CD4-positive, alpha-beta T cell (primary cell): Measurements from ENCODE around the gene SYT13. TPM values are rescaled to one million over a fixed set of nuclear protein-coding genes. Genes with fewer than 3 reads are reported as not detected.

Experiments
- ATAC-seq: fragments of 200-7000 bp; cut with Tn5 transposase; one replicate; pipeline ENCODE4 v1.10.0; 2022; ENCODE audit warnings: mild to moderate bottlenecking; ENCODE audit not compliant: poor library complexity
- CTCF ChIA-PET: fragments of 350-600 bp; sonication (Branson Sonifier 250); formaldehyde crosslinking; loops from one replicate; lab custom pipeline; 2021; ENCODE audit warnings: antibody characterized with exemption, inconsistent platforms; lab: Charles Lee
- POLR2A ChIA-PET: fragments of 350-600 bp; sonication (Branson Sonifier 250); formaldehyde crosslinking; loops from one replicate; lab custom pipeline; 2021; ENCODE audit warnings: antibody characterized with exemption, inconsistent platforms; lab: Charles Lee
- DNase-seq, 14 experiments: peaks; one replicate each; pipeline ENCODE4 v3.0.0-alpha.2; 2013 to 2020; ENCODE audit warnings: mixed read lengths in 2 of 14
- H3K27ac ChIP-seq, 2 donors: one replicate each; pipeline versions ENCODE4 v1.5.1 to v1.7.0; 2013; ENCODE audit warnings: low read length in 2 of 2, low read depth in 1 of 2, mild to moderate bottlenecking in 1 of 2
- H3K27me3 ChIP-seq, 2 experiments: 1 replicate in 1 of 2; 2 replicates in 1 of 2; pipeline versions ENCODE4 v1.6.1 to v1.7.0; 2013; ENCODE audit warnings: low read length in 2 of 2, control low read depth in 1 of 2, mild to moderate bottlenecking in 1 of 2, moderate library complexity in 1 of 2; ENCODE audit not compliant: insufficient read depth in 2 of 2, control insufficient read depth in 1 of 2
- H3K36me3 ChIP-seq: one replicate; pipeline ENCODE4 v1.6.1; 2013; ENCODE audit warnings: low read length, control low read depth; ENCODE audit not compliant: insufficient read depth
- H3K4me1 ChIP-seq: one replicate; pipeline ENCODE4 v1.6.1; 2013; ENCODE audit warnings: low read length, control low read depth; ENCODE audit not compliant: insufficient read depth
- H3K4me3 ChIP-seq: one replicate; pipeline ENCODE4 v1.5.1; 2013; ENCODE audit warnings: mild to moderate bottlenecking, low read length, moderate library complexity
- H3K9me3 ChIP-seq, 2 experiments: 1 replicate in 1 of 2; 2 replicates in 1 of 2; pipeline versions ENCODE4 v1.6.1 to v1.7.0; 2013; ENCODE audit warnings: low read length in 2 of 2, mild to moderate bottlenecking in 2 of 2, control low read depth in 1 of 2, moderate library complexity in 1 of 2; ENCODE audit not compliant: control insufficient read depth in 1 of 2, insufficient read depth in 1 of 2
- H3K27ac Mint-ChIP-seq: one replicate; pipeline ENCODE4 v1.8.0; 2020; ENCODE audit warnings: mixed read lengths
- H3K27me3 Mint-ChIP-seq: one replicate; pipeline ENCODE4 v1.8.0; 2021; ENCODE audit warnings: mixed read lengths
- H3K36me3 Mint-ChIP-seq: one replicate; pipeline ENCODE4 v1.8.0; 2021; ENCODE audit warnings: low read depth, mixed read lengths
- H3K4me1 Mint-ChIP-seq: one replicate; pipeline ENCODE4 v1.8.0; 2021; ENCODE audit warnings: low read depth, mixed read lengths
- H3K4me3 Mint-ChIP-seq: one replicate; pipeline ENCODE4 v1.8.0; 2020; ENCODE audit warnings: mild to moderate bottlenecking, mixed read lengths
- H3K9me3 Mint-ChIP-seq: one replicate; pipeline ENCODE4 v1.8.0; 2020; ENCODE audit warnings: mixed read lengths
- intact Hi-C, 2 experiments: fragments of 100-400 bp; cut with DNase I in 1 of 2; cut with micrococcal nuclease in 1 of 2; formaldehyde crosslinking; loops; one replicate each; pipeline versions ENCODE4 v1.15.1 to v1.9.0; 2023 to 2025; cut with DNase I, micrococcal nuclease
- total RNA-seq, 174 experiments: library from RNA in 2 of 174; stranded (reverse) in 2 of 174; gene quantifications; one replicate each; pipeline ENCODE4 v1.2.3 and lab custom pipeline; 2021 to 2026
- TF ChIP-seq, protein P1 (sequence below): fragments of 200-600 bp; IDR thresholded peaks from one replicate; pipeline ENCODE4 v1.8.0; 2022; ENCODE audit warnings: antibody characterized with exemption, mild to moderate bottlenecking

SYT13 gene
- total RNA-seq, 2 experiments from 2014 or later = not detected

DNA sequence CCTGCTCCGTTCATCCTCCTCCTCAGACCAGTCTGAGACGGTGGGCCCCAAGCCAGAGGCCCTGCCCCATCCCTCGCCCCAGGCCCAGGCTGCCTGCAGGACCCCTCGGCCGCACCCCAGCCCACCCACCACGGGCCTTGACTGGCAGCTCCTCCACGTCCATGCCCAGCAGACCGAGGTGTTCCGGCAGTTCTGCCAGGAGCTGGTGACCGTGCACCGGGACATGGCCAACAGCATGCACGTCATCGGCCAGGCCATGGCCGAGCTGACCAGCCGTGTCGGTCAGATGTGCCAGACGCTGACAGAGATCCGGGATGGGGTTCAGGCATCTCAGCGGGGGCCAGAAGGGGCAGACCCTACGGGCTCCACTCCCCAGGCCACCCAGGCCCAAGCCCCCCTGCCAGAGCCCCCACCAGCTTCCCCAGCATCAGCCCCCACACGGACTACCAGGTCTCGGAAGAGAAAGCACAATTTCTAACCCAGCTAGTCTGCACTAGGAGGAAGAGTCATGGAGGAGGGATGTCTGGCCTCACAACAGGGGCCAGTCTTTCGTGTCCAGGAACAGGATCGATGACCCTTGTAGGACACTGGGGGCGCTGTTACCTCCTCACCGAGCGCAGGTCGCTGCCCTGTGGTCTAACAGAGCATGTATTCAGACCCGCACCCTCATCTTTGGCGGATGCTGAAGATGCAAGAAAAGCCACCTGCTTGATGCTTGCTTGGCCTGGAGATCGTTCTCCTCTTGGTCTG, 73.4 kb downstream of the SYT13 start:
- DNase-seq = no peak
- H3K4me1 ChIP-seq = no peaks in the 10 kb centered on the region
- intact Hi-C loops = no loop called here
- Mint-ChIP-seq H3K4me1 (no peaks in the 10 kb centered on the region), H3K27ac (no peak overlapping the region), H3K36me3 (peaks cover 26% of the 10 kb centered on the region), H3K4me3 (no peak overlapping the region), H3K27me3 (no peaks in the 10 kb centered on the region), H3K9me3 (no peaks in the 10 kb centered on the region)
- ATAC-seq = no peak
- H3K27ac ChIP-seq = no peak overlapping the region
- ChIA-PET POLR2A (no interaction called here), CTCF (no interaction called here)
- H3K9me3 ChIP-seq = no peaks in the 10 kb centered on the region
- H3K4me3 ChIP-seq = no peak overlapping the region
- H3K27me3 ChIP-seq = no peaks in the 10 kb centered on the region
- no peaks in the 10 kb centered on the region for H3K36me3 ChIP-seq
- TF ChIP-seq, protein P1, sequence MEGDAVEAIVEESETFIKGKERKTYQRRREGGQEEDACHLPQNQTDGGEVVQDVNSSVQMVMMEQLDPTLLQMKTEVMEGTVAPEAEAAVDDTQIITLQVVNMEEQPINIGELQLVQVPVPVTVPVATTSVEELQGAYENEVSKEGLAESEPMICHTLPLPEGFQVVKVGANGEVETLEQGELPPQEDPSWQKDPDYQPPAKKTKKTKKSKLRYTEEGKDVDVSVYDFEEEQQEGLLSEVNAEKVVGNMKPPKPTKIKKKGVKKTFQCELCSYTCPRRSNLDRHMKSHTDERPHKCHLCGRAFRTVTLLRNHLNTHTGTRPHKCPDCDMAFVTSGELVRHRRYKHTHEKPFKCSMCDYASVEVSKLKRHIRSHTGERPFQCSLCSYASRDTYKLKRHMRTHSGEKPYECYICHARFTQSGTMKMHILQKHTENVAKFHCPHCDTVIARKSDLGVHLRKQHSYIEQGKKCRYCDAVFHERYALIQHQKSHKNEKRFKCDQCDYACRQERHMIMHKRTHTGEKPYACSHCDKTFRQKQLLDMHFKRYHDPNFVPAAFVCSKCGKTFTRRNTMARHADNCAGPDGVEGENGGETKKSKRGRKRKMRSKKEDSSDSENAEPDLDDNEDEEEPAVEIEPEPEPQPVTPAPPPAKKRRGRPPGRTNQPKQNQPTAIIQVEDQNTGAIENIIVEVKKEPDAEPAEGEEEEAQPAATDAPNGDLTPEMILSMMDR = no peak

DNA sequence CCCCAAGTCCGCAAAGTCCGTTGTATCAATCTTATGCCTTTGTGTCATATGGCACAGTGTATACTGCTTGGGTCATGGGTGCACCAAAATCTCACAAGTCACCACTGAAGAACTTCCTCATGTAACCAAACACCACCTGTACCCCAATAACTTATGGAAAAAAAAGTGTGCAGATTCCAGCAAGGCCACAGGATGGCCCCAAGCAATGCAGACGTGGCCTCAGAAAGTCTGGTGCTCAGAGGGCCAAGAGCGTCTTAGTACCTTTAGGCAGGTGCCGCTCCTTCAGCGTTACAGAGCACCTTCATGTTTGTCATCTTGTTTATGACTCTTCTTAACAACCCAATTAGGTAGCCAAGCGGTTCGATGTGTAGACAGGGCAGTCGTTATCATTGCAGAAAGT, 74.4 kb downstream of the SYT13 start:
- Mint-ChIP-seq H3K4me1 (no peaks in the 10 kb centered on the region), H3K36me3 (peaks cover 26% of the 10 kb centered on the region), H3K4me3 (no peak overlapping the region), H3K9me3 (no peaks in the 10 kb centered on the region), H3K27ac (no peak overlapping the region), H3K27me3 (no peaks in the 10 kb centered on the region)
- Histone ChIP-seq H3K36me3 (no peaks in the 10 kb centered on the region), H3K27ac (no peak overlapping the region), H3K27me3 (no peaks in the 10 kb centered on the region), H3K4me1 (no peaks in the 10 kb centered on the region), H3K4me3 (no peak overlapping the region), H3K9me3 (no peaks in the 10 kb centered on the region)
- CTCF ChIA-PET = no interaction called here
- DNase-seq (no peak), ATAC-seq (no peak)
- intact Hi-C loops = no loop called here
- POLR2A ChIA-PET = no interaction called here
- TF ChIP-seq, protein P1 = no peak

DNA sequence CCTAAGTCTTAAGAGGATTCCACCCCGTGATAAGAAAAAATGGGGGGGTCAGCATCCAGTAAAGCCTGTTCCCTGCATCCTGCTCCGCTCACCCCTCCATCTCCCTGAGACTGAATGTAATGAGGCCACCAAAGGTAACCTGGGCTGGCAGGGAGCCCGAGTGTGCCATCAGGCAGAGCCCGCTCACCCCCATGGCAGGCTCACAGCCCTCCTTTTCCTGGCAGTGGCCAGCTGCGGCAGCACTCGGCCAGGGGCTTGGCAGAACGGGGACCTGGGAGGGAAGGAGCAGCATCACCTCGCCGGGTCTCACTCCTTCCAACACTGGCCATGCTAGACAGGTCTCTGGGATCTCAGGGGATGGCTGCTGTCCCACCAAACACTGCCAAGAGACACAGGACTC, 75.3 kb downstream of the SYT13 start:
- Histone ChIP-seq H3K36me3 (no peaks in the 10 kb centered on the region), H3K4me1 (no peaks in the 10 kb centered on the region), H3K4me3 (no peak overlapping the region), H3K27me3 (no peaks in the 10 kb centered on the region), H3K27ac (no peak overlapping the region), H3K9me3 (no peaks in the 10 kb centered on the region)
- no peaks in the 10 kb centered on the region for H3K4me1 Mint-ChIP-seq
- H3K36me3 Mint-ChIP-seq = peaks cover 26% of the 10 kb centered on the region
- H3K9me3 Mint-ChIP-seq = no peaks in the 10 kb centered on the region
- no peaks in the 10 kb centered on the region for H3K27me3 Mint-ChIP-seq
- ChIA-PET CTCF (no interaction called here), POLR2A (no interaction called here)
- H3K27ac Mint-ChIP-seq = no peak overlapping the region
- DNase-seq (no peak), ATAC-seq (no peak)
- no peak overlapping the region for H3K4me3 Mint-ChIP-seq
- intact Hi-C loops = no loop called here
- TF ChIP-seq, protein P1 = no peak
